Measurements from ENCODE around the gene TRIM44. TPM values are rescaled to one million over a fixed set of nuclear protein-coding genes. Genes with fewer than 3 reads are reported as not detected.

The TRIM44 gene
- polyA plus RNA-seq, 1 donor (not counting 4 experiments of a cell fraction or from before 2014, with no cell fraction given) = 48.3 TPM

DNA sequence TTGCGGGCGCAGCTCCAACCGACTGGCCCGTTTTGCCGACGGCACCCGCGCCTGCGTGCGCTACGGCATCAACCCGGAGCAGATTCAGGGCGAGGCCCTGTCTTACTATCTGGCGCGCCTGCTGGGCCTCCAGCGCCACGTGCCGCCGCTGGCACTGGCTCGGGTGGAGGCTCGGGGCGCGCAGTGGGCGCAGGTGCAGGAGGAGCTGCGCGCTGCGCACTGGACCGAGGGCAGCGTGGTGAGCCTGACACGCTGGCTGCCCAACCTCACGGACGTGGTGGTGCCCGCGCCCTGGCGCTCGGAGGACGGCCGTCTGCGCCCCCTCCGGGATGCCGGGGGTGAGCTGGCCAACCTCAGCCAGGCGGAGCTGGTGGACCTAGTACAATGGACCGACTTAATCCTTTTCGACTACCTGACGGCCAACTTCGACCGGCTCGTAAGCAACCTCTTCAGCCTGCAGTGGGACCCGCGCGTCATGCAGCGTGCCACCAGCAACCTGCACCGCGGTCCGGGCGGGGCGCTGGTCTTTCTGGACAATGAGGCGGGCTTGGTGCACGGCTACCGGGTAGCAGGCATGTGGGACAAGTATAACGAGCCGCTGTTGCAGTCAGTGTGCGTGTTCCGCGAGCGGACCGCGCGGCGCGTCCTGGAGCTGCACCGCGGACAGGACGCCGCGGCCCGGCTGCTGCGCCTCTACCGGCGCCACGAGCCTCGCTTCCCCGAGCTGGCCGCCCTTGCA lies 43.3 kb upstream of the TRIM44 start:
- peak overlapping the region; percentile 95 for H3K27ac ChIP-seq (ENCODE audit: control insufficient read depth, insufficient read depth, low read length)
- H3K79me2 ChIP-seq (ENCODE audit: control insufficient read depth, insufficient read depth, low read length) = peaks cover 32% of the 10 kb centered on the region
- no peaks in the 10 kb centered on the region for H3K9me3 ChIP-seq (ENCODE audit: control insufficient read depth, low read depth, low read length)
- H3K9ac ChIP-seq (ENCODE audit: control insufficient read depth, extremely low read depth, insufficient read depth, low read length) = peak overlapping the region; percentile 91
- FAIRE-seq (no peak), DNase-seq (ENCODE audit: low read depth, low spot score) (no peak)
- no peaks in the 10 kb centered on the region for H4K20me1 ChIP-seq (ENCODE audit: control insufficient read depth, extremely low read depth, insufficient read depth, low read length)
- H3K9me1 ChIP-seq (ENCODE audit: control insufficient read depth, extremely low read depth, insufficient read depth, low read length) = no peaks in the 10 kb centered on the region
- peaks cover 0 to 10% of the 10 kb centered on the region in 2 experiments for H3K36me3 ChIP-seq (ENCODE audit: control insufficient read depth in 2 of 2, extremely low read depth in 1 of 2, insufficient read depth in 2 of 2, low read length in 2 of 2)
- H2AFZ ChIP-seq (ENCODE audit: control insufficient read depth, low read length) = no peak overlapping the region
- H3K4me3 ChIP-seq (ENCODE audit: control insufficient read depth in 2 of 3, extremely low read depth in 1 of 3, insufficient read depth in 2 of 3, low read depth in 1 of 3, low read length in 3 of 3) = peak overlapping the region; percentile 56 to 91 (median 89)
- dilution Hi-C loops (cut with MboI; ENCODE audit: extremely low pct_ligation_motif_present, low sequenced_read_pairs) = loop anchor here (25.0 kb wide), 1 partner anchor 193 kb away; no protein-coding TSS in a partner anchor
- no peaks in the 10 kb centered on the region for H3K27me3 ChIP-seq (ENCODE audit: control insufficient read depth, extremely low read depth, insufficient read depth, low read length)
- peaks cover 60% of the 10 kb centered on the region for H3K4me1 ChIP-seq (ENCODE audit: control insufficient read depth, extremely low read depth, insufficient read depth, low read length)
- peak overlapping the region; percentile 100 for H3K4me2 ChIP-seq (ENCODE audit: control insufficient read depth, extremely low read depth, insufficient read depth, low read depth, low read length)
- TF ChIP-seq, protein P1, sequence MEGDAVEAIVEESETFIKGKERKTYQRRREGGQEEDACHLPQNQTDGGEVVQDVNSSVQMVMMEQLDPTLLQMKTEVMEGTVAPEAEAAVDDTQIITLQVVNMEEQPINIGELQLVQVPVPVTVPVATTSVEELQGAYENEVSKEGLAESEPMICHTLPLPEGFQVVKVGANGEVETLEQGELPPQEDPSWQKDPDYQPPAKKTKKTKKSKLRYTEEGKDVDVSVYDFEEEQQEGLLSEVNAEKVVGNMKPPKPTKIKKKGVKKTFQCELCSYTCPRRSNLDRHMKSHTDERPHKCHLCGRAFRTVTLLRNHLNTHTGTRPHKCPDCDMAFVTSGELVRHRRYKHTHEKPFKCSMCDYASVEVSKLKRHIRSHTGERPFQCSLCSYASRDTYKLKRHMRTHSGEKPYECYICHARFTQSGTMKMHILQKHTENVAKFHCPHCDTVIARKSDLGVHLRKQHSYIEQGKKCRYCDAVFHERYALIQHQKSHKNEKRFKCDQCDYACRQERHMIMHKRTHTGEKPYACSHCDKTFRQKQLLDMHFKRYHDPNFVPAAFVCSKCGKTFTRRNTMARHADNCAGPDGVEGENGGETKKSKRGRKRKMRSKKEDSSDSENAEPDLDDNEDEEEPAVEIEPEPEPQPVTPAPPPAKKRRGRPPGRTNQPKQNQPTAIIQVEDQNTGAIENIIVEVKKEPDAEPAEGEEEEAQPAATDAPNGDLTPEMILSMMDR (optimal IDR thresholded peaks at IDR 0.05 in 1 of 3, IDR thresholded peaks at IDR 0.05 in 1 of 3, conservative IDR thresholded peaks at IDR 0.05 in 1 of 3; ENCODE audit: extremely low read depth in 1 of 3, insufficient read depth in 2 of 3, low read length in 3 of 3) = peak in 2 of 3 experiments; percentile 10 to 15
- no peak for TF ChIP-seq EZH2 (IDR thresholded peaks at IDR 0.05; ENCODE audit: low read length)

DNA sequence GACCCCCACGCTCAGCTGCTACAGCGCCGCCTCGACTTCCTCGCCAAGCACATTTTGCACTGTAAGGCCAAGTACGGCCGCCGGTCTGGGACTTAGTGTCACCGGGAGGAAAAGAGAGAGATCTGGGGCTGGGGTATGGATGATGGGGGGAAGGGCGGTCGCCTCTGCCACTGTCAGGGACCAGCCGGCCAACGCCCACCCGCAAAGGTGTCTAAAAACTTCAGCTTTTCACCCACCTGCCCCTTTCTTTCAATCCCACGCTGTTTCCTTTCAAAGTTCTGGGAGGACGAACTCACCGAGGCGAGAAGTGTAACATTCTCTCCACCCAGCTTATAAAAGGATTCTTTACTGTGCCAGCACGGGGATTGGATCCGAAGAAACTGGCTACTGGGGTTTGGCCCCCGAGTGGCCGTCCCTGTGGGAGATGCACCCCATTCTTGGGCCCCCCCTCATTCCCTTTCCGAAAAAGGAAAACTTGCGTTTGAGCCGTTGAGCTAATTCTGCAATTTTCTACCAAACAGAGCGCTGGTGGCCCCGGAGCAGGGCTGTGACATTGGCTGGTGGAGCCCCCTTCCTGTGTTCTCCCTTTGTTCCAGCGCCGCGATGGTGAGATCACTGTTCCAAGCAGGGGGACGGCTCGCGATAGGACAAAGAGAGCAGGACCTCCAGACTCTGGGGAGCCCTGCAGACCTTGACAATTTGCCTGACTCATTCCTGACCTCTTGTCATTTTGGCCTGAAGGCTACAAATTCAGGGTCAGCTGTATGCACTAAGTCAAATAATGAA lies 42.5 kb upstream of the TRIM44 start:
- DNase-seq (ENCODE audit: low read depth, low spot score) (no peak), FAIRE-seq (no peak)
- Histone ChIP-seq H3K4me1 (ENCODE audit: control insufficient read depth, extremely low read depth, insufficient read depth, low read length) (peaks cover 64% of the 10 kb centered on the region), H3K36me3 (ENCODE audit: control insufficient read depth in 2 of 2, extremely low read depth in 1 of 2, insufficient read depth in 2 of 2, low read length in 2 of 2) (peaks cover 0 to 10% of the 10 kb centered on the region in 2 experiments), H3K9me3 (ENCODE audit: control insufficient read depth, low read depth, low read length) (no peaks in the 10 kb centered on the region), H3K79me2 (ENCODE audit: control insufficient read depth, insufficient read depth, low read length) (peaks cover 32% of the 10 kb centered on the region), H3K4me2 (ENCODE audit: control insufficient read depth, extremely low read depth, insufficient read depth, low read depth, low read length) (peak overlapping the region; percentile 100), H3K4me3 (ENCODE audit: control insufficient read depth in 2 of 3, extremely low read depth in 1 of 3, insufficient read depth in 2 of 3, low read depth in 1 of 3, low read length in 3 of 3) (peak overlapping the region; percentile 56 to 91 (median 89)), H3K9me1 (ENCODE audit: control insufficient read depth, extremely low read depth, insufficient read depth, low read length) (no peaks in the 10 kb centered on the region), H4K20me1 (ENCODE audit: control insufficient read depth, extremely low read depth, insufficient read depth, low read length) (no peaks in the 10 kb centered on the region), H3K27ac (ENCODE audit: control insufficient read depth, insufficient read depth, low read length) (peak overlapping the region; percentile 95), H2AFZ (ENCODE audit: control insufficient read depth, low read length) (no peak overlapping the region), H3K9ac (ENCODE audit: control insufficient read depth, extremely low read depth, insufficient read depth, low read length) (peak overlapping the region; percentile 91), H3K27me3 (ENCODE audit: control insufficient read depth, extremely low read depth, insufficient read depth, low read length) (no peaks in the 10 kb centered on the region)
- dilution Hi-C loops (cut with MboI; ENCODE audit: extremely low pct_ligation_motif_present, low sequenced_read_pairs) = loop anchor here (25.0 kb wide), 1 partner anchor 192 kb away; no protein-coding TSS in a partner anchor
- TF ChIP-seq EZH2 (IDR thresholded peaks at IDR 0.05; ENCODE audit: low read length) = no peak
- TF ChIP-seq, protein P1 (optimal IDR thresholded peaks at IDR 0.05 in 1 of 3, IDR thresholded peaks at IDR 0.05 in 1 of 3, conservative IDR thresholded peaks at IDR 0.05 in 1 of 3; ENCODE audit: extremely low read depth in 1 of 3, insufficient read depth in 2 of 3, low read length in 3 of 3) = no peak
